WTC11 (cell line): ENCODE results near the gene PRRT1. TPM values are rescaled to one million over a fixed set of nuclear protein-coding genes. Genes with fewer than 3 reads are reported as not detected.

Experiments
- ATAC-seq: fragments of 200-7000 bp; cut with Tn5 transposase; 2 replicates; pipeline ENCODE4 v1.10.0; 2021; ENCODE audit warnings: mild to moderate bottlenecking, moderate library complexity
- CTCF ChIA-PET: fragments of 300-600 bp; sonication (Branson Sonifier 250); formaldehyde crosslinking; loops from one replicate; lab custom pipeline; 2021; ENCODE audit warnings: antibody characterized with exemption; lab: Charles Lee
- POLR2A ChIA-PET: fragments of 350-600 bp; sonication (Branson Sonifier 250); formaldehyde crosslinking; loops from one replicate; lab custom pipeline; 2021; ENCODE audit warnings: antibody characterized with exemption; lab: Charles Lee
- DNase-seq: peaks from one replicate; pipeline ENCODE4 v3.0.0; 2021; ENCODE audit warnings: low spot score
- H3K27ac Mint-ChIP-seq: 2 replicates; pipeline ENCODE4 v1.8.0; 2021; ENCODE audit warnings: mixed read lengths
- H3K27me3 Mint-ChIP-seq: 2 replicates; pipeline ENCODE4 v1.8.0; 2021; ENCODE audit warnings: low read depth, mild to moderate bottlenecking, moderate library complexity, mixed read lengths
- H3K36me3 Mint-ChIP-seq: 2 replicates; pipeline ENCODE4 v1.8.0; 2021; ENCODE audit warnings: mixed read lengths
- H3K4me1 Mint-ChIP-seq: 2 replicates; pipeline ENCODE4 v1.8.0; 2022; ENCODE audit warnings: mixed read lengths
- H3K4me3 Mint-ChIP-seq: 2 replicates; pipeline ENCODE4 v1.8.0; 2021; ENCODE audit warnings: mild to moderate bottlenecking, moderate library complexity, mixed read lengths
- H3K9me3 Mint-ChIP-seq: 2 replicates; pipeline ENCODE4 v1.8.0; 2021; ENCODE audit warnings: mixed read lengths
- CREB1 ChIP-seq: sonication (generic); formaldehyde crosslinking; IDR thresholded peaks from 2 replicates; pipeline ENCODE4 v1.8.0; 2023; ENCODE audit warnings: mild to moderate bottlenecking, missing genetic modification reagents
- MYBL2 ChIP-seq: sonication (generic); formaldehyde crosslinking; IDR thresholded peaks from 2 replicates; pipeline ENCODE4 v1.8.1; 2023; ENCODE audit warnings: mild to moderate bottlenecking, moderate library complexity, missing genetic modification reagents
- NFE2L1 ChIP-seq: sonication (generic); formaldehyde crosslinking; IDR thresholded peaks from 2 replicates; pipeline ENCODE4 v1.8.1; 2023; ENCODE audit warnings: missing genetic modification reagents
- PRRX2 ChIP-seq: fragments of 250-450 bp; sonication (Bioruptor Pico); IDR thresholded peaks from 2 replicates; pipeline ENCODE4 v1.8.0; 2021; ENCODE audit warnings: mild to moderate bottlenecking
- ZNF219 ChIP-seq: sonication (generic); formaldehyde crosslinking; IDR thresholded peaks from 2 replicates; pipeline ENCODE4 v1.8.0; 2023; ENCODE audit warnings: missing genetic modification reagents, mild to moderate bottlenecking, borderline replicate concordance
- ZNF396 ChIP-seq: fragments of 250-450 bp; sonication (Bioruptor Pico); IDR thresholded peaks from 2 replicates; pipeline ENCODE4 v1.8.0; 2021; ENCODE audit warnings: mild to moderate bottlenecking, moderate library complexity, borderline replicate concordance
- total RNA-seq: library from RNA; stranded (reverse); gene quantifications from 3 replicates; pipeline ENCODE4 v1.2.3, GENCODE V29; 2021
- TF ChIP-seq, protein P1 (sequence below): sonication (generic); formaldehyde crosslinking; IDR thresholded peaks from 2 replicates; pipeline ENCODE4 v1.8.0; 2023; ENCODE audit warnings: mild to moderate bottlenecking, missing genetic modification reagents
- TF ChIP-seq, protein P2 (sequence below): fragments of 200-600 bp; IDR thresholded peaks from 2 replicates; pipeline ENCODE4 v1.8.0; 2022; ENCODE audit warnings: antibody characterized with exemption
- TF ChIP-seq, protein P3 (sequence below): sonication (generic); formaldehyde crosslinking; IDR thresholded peaks from 2 replicates; pipeline ENCODE4 v1.8.1; 2023; ENCODE audit warnings: mild to moderate bottlenecking, missing genetic modification reagents, moderate library complexity
- TF ChIP-seq, protein P4 (sequence below): sonication (generic); formaldehyde crosslinking; conservative IDR thresholded peaks from 2 replicates; pipeline ENCODE4 v1.8.1; 2023; ENCODE audit warnings: mild to moderate bottlenecking, low read depth, missing genetic modification reagents, moderate library complexity
- TF ChIP-seq, protein P5 (sequence below): fragments of 250-450 bp; sonication (Bioruptor Pico); IDR thresholded peaks from 2 replicates; pipeline ENCODE4 v1.9.0; 2021; ENCODE audit warnings: moderate library complexity, mild to moderate bottlenecking, inconsistent platforms, borderline replicate concordance
- TF ChIP-seq, protein P6 (sequence below): sonication (generic); formaldehyde crosslinking; IDR thresholded peaks from 2 replicates; pipeline ENCODE4 v1.8.1; 2023; ENCODE audit warnings: mild to moderate bottlenecking, missing genetic modification reagents
- TF ChIP-seq, protein P7 (sequence below): fragments of 250-450 bp; sonication (Bioruptor Pico); conservative IDR thresholded peaks from 2 replicates; pipeline ENCODE4 v1.9.0; 2021; ENCODE audit warnings: mild to moderate bottlenecking
- TF ChIP-seq, protein P8 (sequence below): sonication (generic); formaldehyde crosslinking; IDR thresholded peaks from 2 replicates; pipeline ENCODE4 v1.8.1; 2022; ENCODE audit warnings: mild to moderate bottlenecking, moderate library complexity, missing genetic modification reagents

The PRRT1 gene
- total RNA-seq, 1 experiment from 2014 or later = 1.6 TPM

DNA sequence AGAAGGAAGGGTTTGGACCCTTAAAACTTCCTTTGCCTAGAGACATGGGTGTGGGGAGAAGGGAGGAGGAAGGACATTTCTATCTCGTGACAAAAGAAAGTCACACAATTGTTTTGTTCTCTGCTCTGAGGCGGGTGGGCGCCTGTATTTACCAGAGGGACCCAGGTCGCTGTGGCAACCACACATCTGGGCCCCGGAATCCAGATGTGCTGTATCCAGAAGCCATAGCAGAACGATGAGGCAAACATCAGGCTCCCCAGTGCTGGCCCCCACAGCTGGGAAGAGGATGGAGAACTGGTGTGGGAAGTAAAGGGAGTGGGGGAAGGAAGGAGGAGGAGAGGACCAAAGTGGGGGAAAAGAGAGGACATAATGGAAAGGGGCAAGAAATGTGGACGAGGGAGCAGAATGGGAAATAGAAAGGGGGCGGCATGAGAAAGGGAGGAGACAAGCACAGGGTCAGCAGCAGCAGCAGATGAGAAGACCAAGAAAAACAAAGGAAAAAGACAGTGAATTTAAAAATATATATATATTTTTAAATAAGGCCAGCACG lies 39.2 kb downstream of the PRRT1 start:
- no peak overlapping the region for H3K27ac Mint-ChIP-seq
- no peaks in the 10 kb centered on the region for H3K9me3 Mint-ChIP-seq
- ChIA-PET POLR2A (no interaction called here), CTCF (no interaction called here)
- peaks cover 12% of the 10 kb centered on the region for H3K27me3 Mint-ChIP-seq
- ATAC-seq (no peak), DNase-seq (no peak)
- H3K36me3 Mint-ChIP-seq = peaks cover 7% of the 10 kb centered on the region; the same call in 1 of the 2 replicates
- H3K4me3 Mint-ChIP-seq = no peak overlapping the region
- TF ChIP-seq CREB1 (no peak), MYBL2 (CRISPR knock-in tag) (no peak), NFE2L1 (CRISPR knock-in tag) (no peak), ZNF396 (CRISPR knock-in tag) (no peak), ZNF219 (no peak), PRRX2 (no peak)
- TF ChIP-seq, protein P1, sequence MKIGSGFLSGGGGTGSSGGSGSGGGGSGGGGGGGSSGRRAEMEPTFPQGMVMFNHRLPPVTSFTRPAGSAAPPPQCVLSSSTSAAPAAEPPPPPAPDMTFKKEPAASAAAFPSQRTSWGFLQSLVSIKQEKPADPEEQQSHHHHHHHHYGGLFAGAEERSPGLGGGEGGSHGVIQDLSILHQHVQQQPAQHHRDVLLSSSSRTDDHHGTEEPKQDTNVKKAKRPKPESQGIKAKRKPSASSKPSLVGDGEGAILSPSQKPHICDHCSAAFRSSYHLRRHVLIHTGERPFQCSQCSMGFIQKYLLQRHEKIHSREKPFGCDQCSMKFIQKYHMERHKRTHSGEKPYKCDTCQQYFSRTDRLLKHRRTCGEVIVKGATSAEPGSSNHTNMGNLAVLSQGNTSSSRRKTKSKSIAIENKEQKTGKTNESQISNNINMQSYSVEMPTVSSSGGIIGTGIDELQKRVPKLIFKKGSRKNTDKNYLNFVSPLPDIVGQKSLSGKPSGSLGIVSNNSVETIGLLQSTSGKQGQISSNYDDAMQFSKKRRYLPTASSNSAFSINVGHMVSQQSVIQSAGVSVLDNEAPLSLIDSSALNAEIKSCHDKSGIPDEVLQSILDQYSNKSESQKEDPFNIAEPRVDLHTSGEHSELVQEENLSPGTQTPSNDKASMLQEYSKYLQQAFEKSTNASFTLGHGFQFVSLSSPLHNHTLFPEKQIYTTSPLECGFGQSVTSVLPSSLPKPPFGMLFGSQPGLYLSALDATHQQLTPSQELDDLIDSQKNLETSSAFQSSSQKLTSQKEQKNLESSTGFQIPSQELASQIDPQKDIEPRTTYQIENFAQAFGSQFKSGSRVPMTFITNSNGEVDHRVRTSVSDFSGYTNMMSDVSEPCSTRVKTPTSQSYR (CRISPR knock-in tag) = no peak
- TF ChIP-seq, protein P2, sequence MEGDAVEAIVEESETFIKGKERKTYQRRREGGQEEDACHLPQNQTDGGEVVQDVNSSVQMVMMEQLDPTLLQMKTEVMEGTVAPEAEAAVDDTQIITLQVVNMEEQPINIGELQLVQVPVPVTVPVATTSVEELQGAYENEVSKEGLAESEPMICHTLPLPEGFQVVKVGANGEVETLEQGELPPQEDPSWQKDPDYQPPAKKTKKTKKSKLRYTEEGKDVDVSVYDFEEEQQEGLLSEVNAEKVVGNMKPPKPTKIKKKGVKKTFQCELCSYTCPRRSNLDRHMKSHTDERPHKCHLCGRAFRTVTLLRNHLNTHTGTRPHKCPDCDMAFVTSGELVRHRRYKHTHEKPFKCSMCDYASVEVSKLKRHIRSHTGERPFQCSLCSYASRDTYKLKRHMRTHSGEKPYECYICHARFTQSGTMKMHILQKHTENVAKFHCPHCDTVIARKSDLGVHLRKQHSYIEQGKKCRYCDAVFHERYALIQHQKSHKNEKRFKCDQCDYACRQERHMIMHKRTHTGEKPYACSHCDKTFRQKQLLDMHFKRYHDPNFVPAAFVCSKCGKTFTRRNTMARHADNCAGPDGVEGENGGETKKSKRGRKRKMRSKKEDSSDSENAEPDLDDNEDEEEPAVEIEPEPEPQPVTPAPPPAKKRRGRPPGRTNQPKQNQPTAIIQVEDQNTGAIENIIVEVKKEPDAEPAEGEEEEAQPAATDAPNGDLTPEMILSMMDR = no peak
- TF ChIP-seq, protein P3, sequence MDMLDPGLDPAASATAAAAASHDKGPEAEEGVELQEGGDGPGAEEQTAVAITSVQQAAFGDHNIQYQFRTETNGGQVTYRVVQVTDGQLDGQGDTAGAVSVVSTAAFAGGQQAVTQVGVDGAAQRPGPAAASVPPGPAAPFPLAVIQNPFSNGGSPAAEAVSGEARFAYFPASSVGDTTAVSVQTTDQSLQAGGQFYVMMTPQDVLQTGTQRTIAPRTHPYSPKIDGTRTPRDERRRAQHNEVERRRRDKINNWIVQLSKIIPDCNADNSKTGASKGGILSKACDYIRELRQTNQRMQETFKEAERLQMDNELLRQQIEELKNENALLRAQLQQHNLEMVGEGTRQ (CRISPR knock-in tag) = no peak
- TF ChIP-seq, protein P4, sequence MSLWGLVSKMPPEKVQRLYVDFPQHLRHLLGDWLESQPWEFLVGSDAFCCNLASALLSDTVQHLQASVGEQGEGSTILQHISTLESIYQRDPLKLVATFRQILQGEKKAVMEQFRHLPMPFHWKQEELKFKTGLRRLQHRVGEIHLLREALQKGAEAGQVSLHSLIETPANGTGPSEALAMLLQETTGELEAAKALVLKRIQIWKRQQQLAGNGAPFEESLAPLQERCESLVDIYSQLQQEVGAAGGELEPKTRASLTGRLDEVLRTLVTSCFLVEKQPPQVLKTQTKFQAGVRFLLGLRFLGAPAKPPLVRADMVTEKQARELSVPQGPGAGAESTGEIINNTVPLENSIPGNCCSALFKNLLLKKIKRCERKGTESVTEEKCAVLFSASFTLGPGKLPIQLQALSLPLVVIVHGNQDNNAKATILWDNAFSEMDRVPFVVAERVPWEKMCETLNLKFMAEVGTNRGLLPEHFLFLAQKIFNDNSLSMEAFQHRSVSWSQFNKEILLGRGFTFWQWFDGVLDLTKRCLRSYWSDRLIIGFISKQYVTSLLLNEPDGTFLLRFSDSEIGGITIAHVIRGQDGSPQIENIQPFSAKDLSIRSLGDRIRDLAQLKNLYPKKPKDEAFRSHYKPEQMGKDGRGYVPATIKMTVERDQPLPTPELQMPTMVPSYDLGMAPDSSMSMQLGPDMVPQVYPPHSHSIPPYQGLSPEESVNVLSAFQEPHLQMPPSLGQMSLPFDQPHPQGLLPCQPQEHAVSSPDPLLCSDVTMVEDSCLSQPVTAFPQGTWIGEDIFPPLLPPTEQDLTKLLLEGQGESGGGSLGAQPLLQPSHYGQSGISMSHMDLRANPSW (CRISPR knock-in tag) = no peak
- TF ChIP-seq, protein P5, sequence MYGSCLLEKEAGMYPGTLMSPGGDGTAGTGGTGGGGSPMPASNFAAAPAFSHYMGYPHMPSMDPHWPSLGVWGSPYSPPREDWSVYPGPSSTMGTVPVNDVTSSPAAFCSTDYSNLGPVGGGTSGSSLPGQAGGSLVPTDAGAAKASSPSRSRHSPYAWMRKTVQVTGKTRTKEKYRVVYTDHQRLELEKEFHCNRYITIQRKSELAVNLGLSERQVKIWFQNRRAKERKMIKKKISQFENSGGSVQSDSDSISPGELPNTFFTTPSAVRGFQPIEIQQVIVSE (CRISPR knock-in tag) = no peak
- TF ChIP-seq, protein P6, sequence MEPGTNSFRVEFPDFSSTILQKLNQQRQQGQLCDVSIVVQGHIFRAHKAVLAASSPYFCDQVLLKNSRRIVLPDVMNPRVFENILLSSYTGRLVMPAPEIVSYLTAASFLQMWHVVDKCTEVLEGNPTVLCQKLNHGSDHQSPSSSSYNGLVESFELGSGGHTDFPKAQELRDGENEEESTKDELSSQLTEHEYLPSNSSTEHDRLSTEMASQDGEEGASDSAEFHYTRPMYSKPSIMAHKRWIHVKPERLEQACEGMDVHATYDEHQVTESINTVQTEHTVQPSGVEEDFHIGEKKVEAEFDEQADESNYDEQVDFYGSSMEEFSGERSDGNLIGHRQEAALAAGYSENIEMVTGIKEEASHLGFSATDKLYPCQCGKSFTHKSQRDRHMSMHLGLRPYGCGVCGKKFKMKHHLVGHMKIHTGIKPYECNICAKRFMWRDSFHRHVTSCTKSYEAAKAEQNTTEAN = no peak
- TF ChIP-seq, protein P7, sequence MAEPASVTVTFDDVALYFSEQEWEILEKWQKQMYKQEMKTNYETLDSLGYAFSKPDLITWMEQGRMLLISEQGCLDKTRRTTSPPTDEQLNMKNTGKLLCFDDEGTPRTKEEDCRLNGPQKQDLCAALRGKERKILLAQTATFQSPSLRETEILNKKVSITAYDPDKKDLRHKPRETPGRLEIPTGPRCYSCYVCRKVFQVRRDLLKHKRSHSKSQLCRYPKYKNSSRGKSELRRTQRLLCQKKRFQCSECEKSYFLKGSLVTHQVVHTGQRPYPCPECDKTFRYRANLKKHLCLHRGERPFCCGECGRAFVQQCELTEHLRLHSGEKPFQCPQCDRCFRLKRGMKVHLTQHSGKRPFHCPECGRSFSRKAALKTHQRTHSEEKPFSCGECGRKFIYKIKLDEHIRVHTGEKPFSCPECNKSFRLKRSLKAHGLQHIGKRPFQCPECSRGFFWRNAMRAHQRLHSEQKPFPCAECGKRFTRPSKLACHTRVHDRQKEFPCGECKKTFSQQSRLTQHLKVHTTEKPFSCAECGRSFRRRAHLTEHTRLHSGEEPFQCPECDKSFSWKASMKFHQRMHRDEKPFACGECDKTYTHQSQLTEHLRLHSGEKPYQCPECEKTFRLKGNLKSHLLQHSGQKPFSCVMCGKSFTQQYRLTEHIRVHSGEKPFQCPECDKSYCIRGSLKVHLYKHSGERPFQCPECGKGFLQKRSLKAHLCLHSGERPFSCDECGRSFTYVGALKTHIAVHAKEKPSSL (CRISPR knock-in tag) = no peak
- TF ChIP-seq, protein P8, sequence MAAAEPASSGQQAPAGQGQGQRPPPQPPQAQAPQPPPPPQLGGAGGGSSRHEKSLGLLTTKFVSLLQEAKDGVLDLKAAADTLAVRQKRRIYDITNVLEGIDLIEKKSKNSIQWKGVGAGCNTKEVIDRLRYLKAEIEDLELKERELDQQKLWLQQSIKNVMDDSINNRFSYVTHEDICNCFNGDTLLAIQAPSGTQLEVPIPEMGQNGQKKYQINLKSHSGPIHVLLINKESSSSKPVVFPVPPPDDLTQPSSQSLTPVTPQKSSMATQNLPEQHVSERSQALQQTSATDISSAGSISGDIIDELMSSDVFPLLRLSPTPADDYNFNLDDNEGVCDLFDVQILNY (CRISPR knock-in tag) = no peak
- peaks cover 20% of the 10 kb centered on the region for H3K4me1 Mint-ChIP-seq
